DND-41 (cell line): ENCODE measurements around the gene RPS6KB2.

Source experiments
- ATAC-seq: fragments of 200-7000 bp; cut with Tn5 transposase; 3 replicates; pipeline ENCODE4 v1.9.1; 2021; ENCODE audit warnings: low read depth; ENCODE audit not compliant: insufficient read depth
- DNase-seq: peaks from one replicate; pipeline ENCODE4 v3.0.0-alpha.2; 2020
- H2AFZ ChIP-seq: 2 replicates; pipeline ENCODE4 v1.6.0; 2012; ENCODE audit warnings: low read depth, low read length
- H3K27ac ChIP-seq: 2 replicates; pipeline ENCODE4 v1.5.1; 2012; ENCODE audit warnings: low read length, inconsistent platforms
- H3K27me3 ChIP-seq: fragments of 200-600 bp; sonication (generic); 2 replicates; pipeline ENCODE4 v1.6.0; 2012; ENCODE audit warnings: low read length, mild to moderate bottlenecking, inconsistent platforms; ENCODE audit not compliant: insufficient read depth, poor library complexity
- H3K36me3 ChIP-seq: 2 replicates; pipeline ENCODE4 v1.5.1; 2012; ENCODE audit warnings: low read length, inconsistent platforms; ENCODE audit not compliant: insufficient read depth
- H3K4me1 ChIP-seq: 2 replicates; pipeline ENCODE4 v1.5.1; 2012; ENCODE audit warnings: mild to moderate bottlenecking, low read length; ENCODE audit not compliant: insufficient read depth
- H3K4me2 ChIP-seq: 2 replicates; pipeline ENCODE4 v1.6.0; 2012; ENCODE audit warnings: mild to moderate bottlenecking, moderate library complexity, low read length, inconsistent platforms; ENCODE audit not compliant: insufficient read depth
- H3K4me3 ChIP-seq, 2 experiments: fragments of 200-600 bp in 1 of 2; shearing (Covaris generic) in 1 of 2; 2 replicates each; pipeline ENCODE4 v1.5.1; 2012 to 2016; ENCODE audit warnings: inconsistent platforms in 2 of 2, low read length in 2 of 2, mild to moderate bottlenecking in 2 of 2, low read depth in 1 of 2, moderate library complexity in 1 of 2
- H3K79me2 ChIP-seq: 2 replicates; pipeline ENCODE4 v1.6.0; 2012; ENCODE audit warnings: low read length, inconsistent platforms; ENCODE audit not compliant: insufficient read depth
- H3K9ac ChIP-seq: 2 replicates; pipeline ENCODE4 v1.6.0; 2012; ENCODE audit warnings: low read depth, mild to moderate bottlenecking, inconsistent platforms, low read length, moderate library complexity
- H3K9me3 ChIP-seq: 2 replicates; pipeline ENCODE4 v1.5.1; 2012; ENCODE audit warnings: low read length, moderate library complexity, mild to moderate bottlenecking, inconsistent platforms; ENCODE audit not compliant: insufficient read depth, severe bottlenecking
- H4K20me1 ChIP-seq: 2 replicates; pipeline ENCODE4 v1.6.0; 2012; ENCODE audit warnings: low read length; ENCODE audit not compliant: insufficient read depth
- CTCF ChIP-seq: IDR thresholded peaks from 2 replicates; pipeline ENCODE4 v1.5.1; 2012; ENCODE audit warnings: borderline replicate concordance, low read length, moderate library complexity, mild to moderate bottlenecking; ENCODE audit not compliant: poor library complexity, severe bottlenecking; ENCODE audit errors: extremely low read depth
- EZH2 ChIP-seq: IDR thresholded peaks from 3 replicates; pipeline ENCODE4 v1.6.1; 2012; ENCODE audit warnings: borderline replicate concordance, low read depth, mild to moderate bottlenecking, moderate library complexity, low read length, inconsistent platforms; ENCODE audit not compliant: severe bottlenecking

The RPS6KB2 gene

GRCh38 chr11:67420147-67420645, 8.1 kb upstream of the RPS6KB2 start:
- no peak for DNase-seq
- TF ChIP-seq EZH2: no peak
- TF ChIP-seq CTCF: no peak
- Histone ChIP-seq H2AFZ (peak overlapping the region; percentile 66; the same call in 1 of the 2 replicates), H3K9ac (peak overlapping the region; percentile 91), H3K4me2 (peak overlapping the region; percentile 95), H3K4me3 (peak overlapping the region; percentile 32 to 66; a peak in 3 of 4 replicates), H4K20me1 (no peaks in the 10 kb centered on the region), H3K36me3 (peaks cover 6% of the 10 kb centered on the region; the same call in 1 of the 2 replicates), H3K27me3 (no peaks in the 10 kb centered on the region), H3K4me1 (peaks cover 54% of the 10 kb centered on the region), H3K79me2 (peaks cover 37% of the 10 kb centered on the region), H3K9me3 (no peaks in the 10 kb centered on the region), H3K27ac (peak overlapping the region; percentile 93)
- no peak for ATAC-seq

GRCh38 chr11:67420646-67421429, 7.5 kb upstream of the RPS6KB2 start:
- Histone ChIP-seq H3K27me3 (no peaks in the 10 kb centered on the region), H2AFZ (peak overlapping the region; percentile 66; the same call in 1 of the 2 replicates), H3K79me2 (peaks cover 36% of the 10 kb centered on the region), H3K36me3 (peaks cover 6% of the 10 kb centered on the region; the same call in 1 of the 2 replicates), H3K4me2 (peak overlapping the region; percentile 95), H4K20me1 (no peaks in the 10 kb centered on the region), H3K4me1 (peaks cover 53% of the 10 kb centered on the region), H3K9me3 (no peaks in the 10 kb centered on the region), H3K4me3 (peak overlapping the region; percentile 32 to 66; a peak in 3 of 4 replicates), H3K27ac (peak overlapping the region; percentile 93), H3K9ac (peak overlapping the region; percentile 91)
- TF ChIP-seq EZH2 (no peak), CTCF (peak; percentile 5)
- DNase-seq (peak; percentile 98), ATAC-seq (peak; percentile 78)

- DNase-seq (no peak), ATAC-seq (no peak)
- Histone ChIP-seq H3K27ac (no peak overlapping the region), H3K27me3 (no peaks in the 10 kb centered on the region), H4K20me1 (no peaks in the 10 kb centered on the region), H3K4me1 (peaks cover 46% of the 10 kb centered on the region), H3K9ac (no peak overlapping the region; the same call in 1 of the 2 replicates), H3K79me2 (peaks cover 29% of the 10 kb centered on the region), H3K36me3 (peaks cover 6% of the 10 kb centered on the region; the same call in 1 of the 2 replicates), H3K9me3 (no peaks in the 10 kb centered on the region), H2AFZ (no peak overlapping the region), H3K4me2 (peak overlapping the region; percentile 95), H3K4me3 (peak overlapping the region in 1 of 2 experiments; percentile 38; a peak in 2 of 4 replicates)
- TF ChIP-seq CTCF: no peak
- TF ChIP-seq EZH2: no peak
Measured at GRCh38 chr11:67421430-67422031, 6.8 kb upstream of the RPS6KB2 start.
